GM18499 (cell line): ENCODE results near the gene NT5C.
"Not testable (repeated sequence)": the region's sequence is repeated elsewhere in the genome, so short reads cannot be mapped to it uniquely, and the experiment has no call there.

Experiments
- ATAC-seq: cut with Tn5 transposase; IDR thresholded peaks from one replicate; pipeline ENCODE4 v1.9.1; 2021; ENCODE audit warnings: moderate number of reproducible peaks; ENCODE audit not compliant: insufficient read depth, unreplicated experiment

Gene NT5C

GRCh38 chr17:75146592-75146991 lies 15.1 kb upstream of the NT5C start:
- ATAC-seq: no peak

GRCh38 chr17:75144816-75145512 lies 13.4 kb upstream of the NT5C start:
- ATAC-seq: no peak

- ATAC-seq: no peak
Observed at GRCh38 chr17:75142236-75142971, 10.9 kb upstream of the NT5C start.

- no peak for ATAC-seq
Observed at GRCh38 chr17:75138519-75138918, 7.0 kb upstream of the NT5C start.

- ATAC-seq: not testable (repeated sequence)
Observed at GRCh38 chr17:75137762-75138161, 6.2 kb upstream of the NT5C start.

GRCh38 chr17:75135946-75136345 lies 4.4 kb upstream of the NT5C start:
- ATAC-seq: no peak

- no peak for ATAC-seq
Observed at GRCh38 chr17:75135452-75135851, 3.9 kb upstream of the NT5C start.

GRCh38 chr17:75133607-75134347 lies 2.2 kb upstream of the NT5C start:
- not testable (repeated sequence) for ATAC-seq

- no peak for ATAC-seq
Observed at GRCh38 chr17:75133001-75133400, 1.5 kb upstream of the NT5C start.

- not testable (repeated sequence) for ATAC-seq
Observed at GRCh38 chr17:75132018-75133000, 767 bp upstream of the NT5C start.

- ATAC-seq: no peak
Observed at GRCh38 chr17:75130632-75131277, 787 bp downstream of the NT5C start.

- no peak for ATAC-seq
Observed at GRCh38 chr17:75130059-75130631, 1.4 kb downstream of the NT5C start.

- ATAC-seq: no peak
Observed at GRCh38 chr17:75129576-75129975, 2.0 kb downstream of the NT5C start.

- ATAC-seq: no peak
Observed at GRCh38 chr17:75128694-75129505, 2.6 kb downstream of the NT5C start.

GRCh38 chr17:75127936-75128335 lies 3.6 kb downstream of the NT5C start:
- not testable (repeated sequence) for ATAC-seq

GRCh38 chr17:75126954-75127353 lies 4.6 kb downstream of the NT5C start:
- no peak for ATAC-seq

GRCh38 chr17:75125984-75126383 lies 5.6 kb downstream of the NT5C start:
- ATAC-seq: no peak

GRCh38 chr17:75124819-75125162 lies 6.8 kb downstream of the NT5C start:
- no peak for ATAC-seq
